ENCODE data around the gene SURF4.

Gene SURF4

GRCh38 chr9:133375724-133376654 is at the start of gene SURF4, which contains the start of gene STKLD1:
TSS of gene SURF4 (minus strand) at chr9:133376060. CDS start at chr9:133375969, 91 bp downstream.
TSS of gene STKLD1 (plus strand) at chr9:133376366. CDS start at chr9:133376474, 108 bp downstream.
- no peak for TF ChIP-seq CTCF (IDR thresholded peaks at IDR 0.05; ENCODE audit: extremely low read depth, missing control alignments)
- DNase-seq (ENCODE audit: low spot score) = peak; percentile 100

GRCh38 chr9:133425049-133425632 is 49.3 kb upstream of the SURF4 start:
- TF ChIP-seq CTCF (IDR thresholded peaks at IDR 0.05; ENCODE audit: extremely low read depth, missing control alignments) = no peak
- DNase-seq (ENCODE audit: low spot score) = no peak

GRCh38 chr9:133424187-133424586 is 48.3 kb upstream of the SURF4 start:
- no peak for TF ChIP-seq CTCF (IDR thresholded peaks at IDR 0.05; ENCODE audit: extremely low read depth, missing control alignments)
- DNase-seq (ENCODE audit: low spot score) = no peak

- TF ChIP-seq CTCF (IDR thresholded peaks at IDR 0.05; ENCODE audit: extremely low read depth, missing control alignments) = no peak
- no peak for DNase-seq (ENCODE audit: low spot score)
Observed at GRCh38 chr9:133423216-133423615, 47.4 kb upstream of the SURF4 start.

- TF ChIP-seq CTCF (IDR thresholded peaks at IDR 0.05; ENCODE audit: extremely low read depth, missing control alignments) = no peak
- DNase-seq (ENCODE audit: low spot score) = peak; percentile 79
Observed at GRCh38 chr9:133421615-133422542, 46.0 kb upstream of the SURF4 start, which contains the start of gene ADAMTS13. TSS of gene ADAMTS13 (plus strand) at chr9:133422367. CDS start at chr9:133422444, 77 bp downstream.

GRCh38 chr9:133420392-133420827 is 44.5 kb upstream of the SURF4 start:
- TF ChIP-seq CTCF (IDR thresholded peaks at IDR 0.05; ENCODE audit: extremely low read depth, missing control alignments) = no peak
- DNase-seq (ENCODE audit: low spot score) = peak; percentile 90

All from GM20000 (cell line).